Measurements from ENCODE around the gene HSPG2. TPM values are rescaled to one million over a fixed set of nuclear protein-coding genes. Genes with fewer than 3 reads are reported as not detected.
A peak's percentile ranks its signal among the peaks of the same experiment; 100 is the strongest.

Gene HSPG2
- total and polyA plus RNA-seq, 2 of the 13 experiments (the other 11 are each of a cell fraction or from before 2014, with no cell fraction given), result 9.1 to 13.1 TPM

DNA sequence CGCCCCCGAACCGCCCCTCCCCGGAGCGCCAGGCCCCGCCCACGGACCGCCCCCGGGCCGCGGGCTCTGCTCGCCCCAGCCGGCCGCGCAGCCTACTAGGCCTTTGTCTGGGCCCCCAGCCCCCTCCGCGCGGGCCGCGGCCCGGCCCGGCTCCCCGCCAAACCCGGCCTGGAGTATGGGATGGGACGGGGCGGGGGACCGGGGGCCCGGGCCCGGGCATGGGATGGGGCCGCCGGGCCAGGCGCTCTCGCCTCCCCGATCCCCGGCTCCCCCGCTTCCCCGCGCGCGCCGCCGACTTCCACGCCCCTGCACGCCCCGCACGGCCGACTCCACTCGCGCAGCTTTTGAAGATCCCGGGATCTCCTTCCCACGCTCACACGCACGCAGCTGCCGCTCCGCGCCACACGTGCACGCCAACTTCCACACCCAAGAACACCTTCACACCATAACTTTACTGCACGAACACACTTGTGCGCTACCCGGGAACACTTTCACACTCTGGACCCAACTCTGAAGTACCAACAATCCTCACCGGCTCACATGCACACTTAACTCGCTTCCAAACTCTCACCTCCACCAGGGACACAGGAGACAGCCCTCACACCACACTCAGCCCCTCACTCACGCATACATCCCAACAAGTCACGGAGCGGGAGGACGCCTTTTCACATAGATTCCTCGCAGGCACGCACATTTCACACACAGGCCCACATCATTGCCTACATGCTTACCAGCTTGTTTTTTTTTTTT is 437 bp upstream of the HSPG2 start (continued):
- TF ChIP-seq, protein P1, sequence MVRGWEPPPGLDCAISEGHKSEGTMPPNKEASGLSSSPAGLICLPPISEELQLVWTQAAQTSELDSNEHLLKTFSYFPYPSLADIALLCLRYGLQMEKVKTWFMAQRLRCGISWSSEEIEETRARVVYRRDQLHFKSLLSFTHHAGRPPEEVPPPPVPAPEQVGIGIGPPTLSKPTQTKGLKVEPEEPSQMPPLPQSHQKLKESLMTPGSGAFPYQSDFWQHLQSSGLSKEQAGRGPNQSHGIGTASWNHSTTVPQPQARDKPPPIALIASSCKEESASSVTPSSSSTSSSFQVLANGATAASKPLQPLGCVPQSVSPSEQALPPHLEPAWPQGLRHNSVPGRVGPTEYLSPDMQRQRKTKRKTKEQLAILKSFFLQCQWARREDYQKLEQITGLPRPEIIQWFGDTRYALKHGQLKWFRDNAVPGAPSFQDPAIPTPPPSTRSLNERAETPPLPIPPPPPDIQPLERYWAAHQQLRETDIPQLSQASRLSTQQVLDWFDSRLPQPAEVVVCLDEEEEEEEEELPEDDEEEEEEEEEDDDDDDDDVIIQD (CRISPR knock-in tag; IDR thresholded peaks at IDR 0.05; ENCODE audit: low read depth), result no peak
- no peak for TF ChIP-seq ZNF251 (CRISPR knock-in tag; IDR thresholded peaks at IDR 0.05)
- no peak for TF ChIP-seq NFYB (CRISPR knock-in tag; IDR thresholded peaks at IDR 0.05)
- TF ChIP-seq CC2D1A (CRISPR knock-in tag; IDR thresholded peaks at IDR 0.05), result no peak
- TF ChIP-seq RXRA (CRISPR knock-in tag; IDR thresholded peaks at IDR 0.05), result 0 out of 2 replicates have a peak, but pooled peaks have one; percentile 24
- no peak for TF ChIP-seq GZF1 (CRISPR knock-in tag; IDR thresholded peaks at IDR 0.05)
- TF ChIP-seq ZNF660 (CRISPR knock-in tag; IDR thresholded peaks at IDR 0.05; ENCODE audit: borderline replicate concordance, low read depth), result no peak
- TF ChIP-seq EHMT2 (IDR thresholded peaks at IDR 0.05; ENCODE audit: borderline replicate concordance, low read depth, low read length), result no peak
- TF ChIP-seq CREM (IDR thresholded peaks at IDR 0.05), result no peak
- no peak for TF ChIP-seq CREM (CRISPR knock-in tag; IDR thresholded peaks at IDR 0.05)
- TF ChIP-seq, protein P2, sequence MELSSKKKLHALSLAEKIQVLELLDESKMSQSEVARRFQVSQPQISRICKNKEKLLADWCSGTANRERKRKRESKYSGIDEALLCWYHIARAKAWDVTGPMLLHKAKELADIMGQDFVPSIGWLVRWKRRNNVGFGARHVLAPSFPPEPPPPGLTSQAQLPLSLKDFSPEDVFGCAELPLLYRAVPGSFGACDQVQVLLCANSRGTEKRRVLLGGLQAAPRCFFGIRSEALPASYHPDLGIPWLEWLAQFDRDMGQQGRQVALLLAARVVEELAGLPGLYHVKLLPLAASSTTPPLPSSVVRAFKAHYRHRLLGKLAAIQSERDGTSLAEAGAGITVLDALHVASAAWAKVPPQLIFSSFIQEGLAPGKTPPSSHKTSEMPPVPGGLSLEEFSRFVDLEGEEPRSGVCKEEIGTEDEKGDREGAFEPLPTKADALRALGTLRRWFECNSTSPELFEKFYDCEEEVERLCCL (CRISPR knock-in tag; IDR thresholded peaks at IDR 0.05; ENCODE audit: borderline replicate concordance), result no peak
- TF ChIP-seq ZNF75D (CRISPR knock-in tag; IDR thresholded peaks at IDR 0.05; ENCODE audit: borderline replicate concordance), result no peak
- no peak for TF ChIP-seq SNAPC2 (CRISPR knock-in tag; IDR thresholded peaks at IDR 0.05)
- TF ChIP-seq, protein P3, sequence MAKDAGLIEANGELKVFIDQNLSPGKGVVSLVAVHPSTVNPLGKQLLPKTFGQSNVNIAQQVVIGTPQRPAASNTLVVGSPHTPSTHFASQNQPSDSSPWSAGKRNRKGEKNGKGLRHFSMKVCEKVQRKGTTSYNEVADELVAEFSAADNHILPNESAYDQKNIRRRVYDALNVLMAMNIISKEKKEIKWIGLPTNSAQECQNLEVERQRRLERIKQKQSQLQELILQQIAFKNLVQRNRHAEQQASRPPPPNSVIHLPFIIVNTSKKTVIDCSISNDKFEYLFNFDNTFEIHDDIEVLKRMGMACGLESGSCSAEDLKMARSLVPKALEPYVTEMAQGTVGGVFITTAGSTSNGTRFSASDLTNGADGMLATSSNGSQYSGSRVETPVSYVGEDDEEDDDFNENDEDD (CRISPR knock-in tag; IDR thresholded peaks at IDR 0.05; ENCODE audit: borderline replicate concordance), result no peak
- no peak for TF ChIP-seq ZNF34 (CRISPR knock-in tag; IDR thresholded peaks at IDR 0.05; ENCODE audit: borderline replicate concordance)
- TF ChIP-seq, protein P4, sequence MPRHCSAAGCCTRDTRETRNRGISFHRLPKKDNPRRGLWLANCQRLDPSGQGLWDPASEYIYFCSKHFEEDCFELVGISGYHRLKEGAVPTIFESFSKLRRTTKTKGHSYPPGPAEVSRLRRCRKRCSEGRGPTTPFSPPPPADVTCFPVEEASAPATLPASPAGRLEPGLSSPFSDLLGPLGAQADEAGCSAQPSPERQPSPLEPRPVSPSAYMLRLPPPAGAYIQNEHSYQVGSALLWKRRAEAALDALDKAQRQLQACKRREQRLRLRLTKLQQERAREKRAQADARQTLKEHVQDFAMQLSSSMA (CRISPR knock-in tag; IDR thresholded peaks at IDR 0.05), result no peak
- TF ChIP-seq ZNF629 (CRISPR knock-in tag; conservative IDR thresholded peaks at IDR 0.05), result no peak
- TF ChIP-seq NFE2L1 (CRISPR knock-in tag; IDR thresholded peaks at IDR 0.05; ENCODE audit: borderline replicate concordance), result no peak
- TF ChIP-seq EEA1 (CRISPR knock-in tag; IDR thresholded peaks at IDR 0.05; ENCODE audit: borderline replicate concordance), result no peak
- TF ChIP-seq MLLT10 (CRISPR knock-in tag; IDR thresholded peaks at IDR 0.05), result no peak
- peak; percentile 53; the same call in 1 of the 2 replicates for TF ChIP-seq POLR2G (IDR thresholded peaks at IDR 0.05; ENCODE audit: low read depth, low read length)
- TF ChIP-seq, protein P5, sequence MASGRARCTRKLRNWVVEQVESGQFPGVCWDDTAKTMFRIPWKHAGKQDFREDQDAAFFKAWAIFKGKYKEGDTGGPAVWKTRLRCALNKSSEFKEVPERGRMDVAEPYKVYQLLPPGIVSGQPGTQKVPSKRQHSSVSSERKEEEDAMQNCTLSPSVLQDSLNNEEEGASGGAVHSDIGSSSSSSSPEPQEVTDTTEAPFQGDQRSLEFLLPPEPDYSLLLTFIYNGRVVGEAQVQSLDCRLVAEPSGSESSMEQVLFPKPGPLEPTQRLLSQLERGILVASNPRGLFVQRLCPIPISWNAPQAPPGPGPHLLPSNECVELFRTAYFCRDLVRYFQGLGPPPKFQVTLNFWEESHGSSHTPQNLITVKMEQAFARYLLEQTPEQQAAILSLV (CRISPR knock-in tag; IDR thresholded peaks at IDR 0.05; ENCODE audit: borderline replicate concordance), result 0 out of 2 replicates have a peak, but pooled peaks have one; percentile 31
- TF ChIP-seq ZBTB3 (CRISPR knock-in tag; IDR thresholded peaks at IDR 0.05; ENCODE audit: borderline replicate concordance, low read depth), result no peak
- no peak for TF ChIP-seq MBNL3 (CRISPR knock-in tag; conservative IDR thresholded peaks at IDR 0.05)
- no peak for TF ChIP-seq PTBP1 (IDR thresholded peaks at IDR 0.05; ENCODE audit: low read depth, low read length, poor library complexity, severe bottlenecking)
